8988T (cell line): Measurements from ENCODE around the gene LSM4.

ENCODE experiments used
- DNase-seq: peaks from one replicate; pipeline ENCODE4 v3.0.0; 2011

Gene LSM4

GRCh38 chr19:18274219-18274780 is 48.6 kb downstream of the LSM4 start, which contains the start of gene IQCN:
TSS of gene IQCN (minus strand) at chr19:18274452. CDS start at chr19:18269478, 4,974 bp downstream.
- no peak for DNase-seq

DNA sequence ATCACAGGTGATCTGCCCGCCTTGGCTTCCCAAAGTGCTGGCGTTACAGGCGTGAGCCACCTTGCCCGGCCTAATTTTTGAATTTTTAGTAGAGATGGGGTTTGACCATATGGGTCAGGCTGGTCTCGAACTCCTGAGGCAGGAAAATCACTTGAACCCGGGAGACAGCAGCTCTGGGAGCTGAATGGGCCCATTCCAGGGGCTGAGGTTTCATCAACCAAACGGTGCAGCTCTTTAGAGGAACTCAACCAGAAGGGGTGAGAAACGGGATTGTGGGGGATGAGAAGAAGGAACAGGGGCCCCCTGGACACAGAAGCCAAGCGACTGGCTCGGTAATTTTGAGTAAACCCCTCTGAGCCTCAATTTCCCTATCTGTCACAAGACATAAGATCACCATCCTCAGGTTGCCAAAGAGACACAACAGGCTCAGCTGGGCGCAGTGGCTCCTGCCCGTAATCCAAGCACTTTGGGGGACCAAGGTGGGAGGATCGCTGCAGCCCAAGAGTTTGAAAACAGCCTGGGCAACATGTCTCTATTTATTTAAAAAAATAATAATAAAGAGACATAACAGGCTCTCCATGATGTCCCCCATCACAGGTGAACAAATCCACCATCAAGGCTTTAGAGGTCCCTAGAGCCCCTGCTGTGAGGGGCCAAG is 49.2 kb downstream of the LSM4 start:
- no peak for DNase-seq

GRCh38 chr19:18271433-18271841 is 51.4 kb downstream of the LSM4 start:
- DNase-seq, result no peak

- DNase-seq, result no peak
Observed at GRCh38 chr19:18270326-18270725, 52.5 kb downstream of the LSM4 start.

- no peak for DNase-seq
Observed at GRCh38 chr19:18269070-18269723, 53.7 kb downstream of the LSM4 start.

DNA sequence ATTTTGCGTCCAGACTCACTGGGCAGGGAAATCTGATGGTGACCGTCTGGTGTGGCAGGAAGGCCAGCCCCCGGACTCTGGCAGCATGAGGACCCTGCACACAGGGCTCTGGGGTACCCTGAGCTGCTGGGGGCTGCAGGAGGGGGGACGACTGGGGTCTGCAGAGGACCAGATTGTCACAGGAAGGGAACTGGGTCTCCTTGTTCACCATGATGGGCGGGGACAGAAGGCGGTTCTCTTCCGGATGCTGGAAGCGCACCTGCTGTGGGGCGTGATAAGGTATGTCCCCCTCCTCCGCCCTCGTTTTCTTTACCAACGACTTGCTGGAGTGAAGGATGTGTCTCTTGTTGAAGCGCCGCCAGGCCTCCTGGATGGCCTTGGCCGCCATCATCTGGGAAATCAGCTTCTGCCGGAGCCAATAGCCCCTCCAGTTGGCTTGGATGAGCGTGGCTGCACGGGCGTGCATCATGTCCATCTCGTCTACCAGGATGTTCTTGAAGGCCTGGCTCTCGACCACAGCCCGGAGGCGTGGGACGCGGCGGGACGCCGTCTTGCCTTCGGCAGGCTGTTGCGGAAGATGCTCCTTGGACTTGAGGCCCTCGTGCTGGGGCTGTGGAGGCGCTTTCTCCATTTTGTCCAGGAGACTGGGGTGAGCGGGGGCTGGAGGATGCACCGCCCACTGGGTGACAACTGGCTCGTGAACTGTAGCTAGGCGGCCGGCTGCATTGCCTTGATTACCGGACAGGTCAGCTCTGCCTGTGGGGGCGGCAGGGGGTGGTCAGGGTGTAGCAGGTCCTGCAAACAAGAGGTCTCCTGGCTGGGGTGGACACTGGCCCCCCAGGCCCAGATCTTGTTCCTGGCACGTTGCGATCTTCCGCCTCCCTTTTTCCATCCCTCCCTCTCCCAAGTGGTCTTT is 55.8 kb downstream of the LSM4 start:
- DNase-seq, result no peak

DNA sequence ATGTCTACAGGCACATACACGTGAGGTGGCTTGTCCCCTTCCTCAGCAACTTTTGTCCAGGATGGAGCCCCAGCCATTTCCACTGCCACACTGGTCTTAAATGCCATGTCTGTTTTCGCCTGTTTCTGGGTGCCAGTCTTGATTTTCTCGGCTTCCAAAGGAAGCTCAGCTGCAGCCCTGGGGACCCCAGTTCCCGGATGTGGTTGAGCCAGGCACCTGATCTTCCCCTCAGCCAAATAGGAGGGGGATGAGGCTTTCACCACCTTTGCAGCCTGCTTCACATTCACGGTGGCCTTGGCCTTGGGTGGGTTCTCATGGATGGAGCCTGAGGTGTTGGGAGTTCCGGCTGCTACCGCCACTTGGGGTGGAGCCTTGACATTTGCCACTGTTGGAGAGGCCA is 57.3 kb downstream of the LSM4 start:
- no peak for DNase-seq

DNA sequence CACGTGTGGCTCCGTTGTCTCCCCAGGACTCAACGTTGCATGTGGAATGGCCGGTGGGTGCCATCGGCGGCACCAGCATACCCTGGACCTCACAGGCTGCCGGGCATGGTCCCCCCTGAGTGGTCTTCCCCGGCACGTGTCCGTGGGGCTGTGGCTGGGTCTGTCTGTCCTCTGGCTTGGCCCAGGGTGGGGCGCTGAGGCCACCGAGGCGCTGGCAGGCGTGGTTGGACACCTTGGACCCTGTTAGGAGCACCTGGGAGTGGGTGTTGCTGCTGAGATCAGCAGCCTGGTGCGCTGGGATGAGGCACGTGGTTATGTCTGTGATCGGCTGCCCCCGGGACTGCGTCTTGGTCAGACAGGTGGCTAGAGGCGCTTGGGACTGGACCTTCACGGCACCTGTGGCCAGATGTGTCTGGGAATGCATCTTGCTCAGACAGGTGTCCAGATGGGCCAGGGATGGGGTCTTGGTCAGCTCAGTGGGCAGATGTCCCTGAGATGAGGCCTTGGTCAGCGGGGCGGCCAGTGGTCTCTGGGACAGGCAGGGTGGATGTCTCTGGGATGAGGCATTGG is 57.8 kb downstream of the LSM4 start:
- DNase-seq, result no peak

DNA sequence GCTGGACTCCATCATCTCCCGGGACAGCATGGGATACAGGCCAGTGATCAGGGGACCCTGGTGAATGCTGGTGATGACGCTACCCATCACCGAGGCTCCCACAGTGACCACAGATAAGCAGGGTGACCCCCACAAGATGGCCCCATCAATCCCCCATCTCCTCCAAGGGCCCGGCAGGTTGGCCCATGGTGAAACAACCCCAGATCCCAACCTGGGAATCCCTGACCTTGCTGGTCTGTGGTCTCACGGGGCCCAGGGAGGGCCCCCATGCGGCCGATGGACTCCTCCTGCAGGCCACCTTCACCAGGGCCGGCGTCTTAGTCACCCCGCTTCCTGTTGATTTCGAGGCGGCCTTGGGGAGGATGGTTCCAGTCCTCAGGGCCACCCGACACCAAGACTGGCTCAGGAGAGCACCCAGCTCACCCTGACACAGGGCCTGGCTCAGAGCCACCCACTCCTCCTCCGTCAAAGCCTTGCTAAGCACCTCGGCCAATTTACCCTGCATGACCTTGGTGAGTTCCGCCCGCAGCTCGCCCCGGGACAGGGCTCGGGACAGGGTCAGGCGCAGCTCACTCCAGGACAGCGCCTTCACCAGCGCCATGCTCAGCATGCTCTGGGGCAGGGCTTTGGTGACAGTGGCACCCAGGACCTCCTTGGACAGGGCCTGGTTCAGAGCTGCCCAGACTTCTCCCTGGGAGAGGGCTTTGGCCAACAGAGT is 58.6 kb downstream of the LSM4 start:
- DNase-seq, result no peak

DNA sequence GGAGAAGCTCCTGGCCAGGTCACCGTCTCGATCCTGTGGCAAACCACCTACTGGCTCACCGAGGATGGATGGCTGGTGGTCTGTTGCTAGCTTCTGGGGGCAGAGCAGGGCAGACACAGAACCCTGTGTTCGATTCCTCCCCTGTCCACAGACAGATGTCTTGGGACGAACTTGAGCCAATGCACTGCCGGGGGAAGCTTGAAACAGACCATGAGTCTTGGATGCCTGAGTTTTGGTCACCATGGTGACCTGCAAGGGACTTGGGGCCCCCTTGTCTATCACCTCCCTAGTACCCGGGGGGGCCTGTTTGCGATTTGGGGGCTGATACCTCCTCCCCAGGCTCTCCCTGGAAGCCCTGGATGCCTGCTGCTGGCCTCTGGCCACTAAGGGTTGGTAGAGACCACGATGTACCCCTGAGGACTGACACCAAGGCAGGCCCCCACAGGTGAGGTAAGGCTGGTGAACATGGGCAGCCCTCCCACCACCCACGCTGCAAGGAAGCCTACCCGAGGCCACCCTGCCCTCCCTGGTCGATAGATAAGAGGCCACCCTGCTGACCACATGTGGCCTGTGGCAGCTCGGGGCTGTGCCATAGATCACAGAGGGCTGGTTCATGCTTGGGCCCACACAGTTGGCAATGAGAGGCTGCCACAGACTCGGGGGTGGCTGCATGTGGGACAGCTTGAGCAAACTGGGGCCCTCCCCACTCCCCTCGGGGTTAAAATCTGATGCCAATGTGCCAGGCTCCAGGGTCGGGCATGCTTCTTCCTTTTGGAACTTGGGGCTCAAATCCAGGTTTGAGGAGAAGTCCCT is 59.3 kb downstream of the LSM4 start:
- no peak for DNase-seq

GRCh38 chr19:18262917-18263316 is 60.0 kb downstream of the LSM4 start:
- DNase-seq, result no peak

DNA sequence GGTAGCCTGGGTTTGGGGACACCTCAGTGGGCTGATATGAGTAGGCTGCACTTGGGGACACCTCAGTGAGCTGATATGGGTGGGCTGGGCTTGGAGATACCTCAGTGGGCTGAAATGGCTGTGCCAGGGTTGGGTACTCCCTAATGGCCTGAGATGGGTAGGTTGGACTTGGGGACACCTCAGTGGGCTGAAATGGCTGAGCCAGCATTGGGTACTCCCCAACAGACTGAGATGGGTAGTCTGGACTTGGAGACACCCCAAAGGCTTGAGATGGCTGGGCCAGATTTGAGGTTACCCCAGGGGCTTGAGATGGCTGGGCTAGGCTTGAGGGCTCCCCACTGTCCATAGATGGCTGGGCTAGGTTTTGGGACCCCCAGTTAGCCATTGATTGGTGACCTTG is 60.7 kb downstream of the LSM4 start:
- no peak for DNase-seq

- DNase-seq, result no peak
Observed at GRCh38 chr19:18261474-18261873, 61.4 kb downstream of the LSM4 start.

GRCh38 chr19:18259893-18260292 is 63.0 kb downstream of the LSM4 start:
- no peak for DNase-seq

DNA sequence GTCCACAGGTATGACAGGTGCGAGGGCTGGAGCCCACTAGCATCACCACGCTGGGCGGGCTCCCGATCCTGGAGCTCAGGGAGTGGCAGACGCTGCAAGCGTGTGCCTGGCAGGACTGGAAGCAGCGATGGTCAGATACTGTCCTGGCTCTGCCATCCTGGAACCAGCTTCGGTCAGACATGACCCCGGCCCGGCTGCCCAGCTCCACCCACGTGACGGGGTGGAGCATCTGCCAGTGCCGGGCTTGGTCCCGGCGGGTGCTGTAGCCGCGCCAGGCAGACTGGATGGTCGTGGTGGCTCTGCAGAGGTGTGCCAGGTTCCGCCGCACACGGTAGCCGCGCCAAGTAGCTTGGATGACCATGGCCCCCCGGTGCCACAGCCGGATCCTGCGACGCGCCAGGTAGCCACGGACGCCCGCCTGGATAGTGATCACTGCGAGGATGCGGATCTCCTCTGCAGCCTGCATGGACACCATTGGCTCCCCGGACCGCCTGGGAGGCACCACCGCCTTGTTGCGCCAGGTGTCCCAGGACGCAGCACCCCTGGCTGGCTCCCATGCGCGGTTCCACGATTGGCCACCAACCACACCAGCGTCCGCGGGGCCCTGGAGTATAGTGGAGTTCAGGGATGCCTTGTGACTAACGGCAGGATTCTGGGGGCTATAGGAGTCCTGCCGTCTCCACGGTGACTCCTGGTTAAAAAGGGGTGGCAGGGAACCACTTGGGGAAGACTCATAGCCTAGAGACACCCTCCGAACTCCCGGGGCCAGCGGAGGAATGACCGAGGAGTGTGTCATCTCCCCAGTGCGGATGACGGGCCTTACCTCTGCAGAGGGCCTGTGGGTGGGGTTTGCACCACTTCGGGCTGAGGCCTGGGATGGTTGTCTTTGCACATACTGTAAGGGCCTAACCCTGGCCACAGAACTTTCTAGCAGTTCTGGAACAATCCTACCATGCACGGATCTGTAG is 65.1 kb downstream of the LSM4 start:
- no peak for DNase-seq
